ENCODE data around the gene TOGARAM1. TPM values are rescaled to one million over a fixed set of nuclear protein-coding genes. Genes with fewer than 3 reads are reported as not detected.

Gene TOGARAM1
- total RNA-seq, 1 donor from 2014 or later = 14.7 TPM

- no peak overlapping the region for H3K4me3 ChIP-seq (ENCODE audit: insufficient read depth, low read depth, low read length)
These were observed 156.6 kb downstream of the TOGARAM1 start for GRCh38 chr14:45118594-45118993.

GRCh38 chr14:45120096-45120495 is 158.1 kb downstream of the TOGARAM1 start:
- H3K27ac ChIP-seq (ENCODE audit: low read depth, low read length) = no peak overlapping the region
- FAIRE-seq (no peak), DNase-seq (ENCODE audit: low read depth) (no peak)
- Mint-ChIP-seq H3K9me3 (ENCODE audit: unreplicated experiment) (no peaks in the 10 kb centered on the region), H3K4me1 (ENCODE audit: low read depth, unreplicated experiment) (no peaks in the 10 kb centered on the region), H3K27ac (ENCODE audit: unreplicated experiment) (no peak overlapping the region), H3K36me3 (ENCODE audit: low read depth, unreplicated experiment) (peaks cover 11% of the 10 kb centered on the region), H3K27me3 (ENCODE audit: low read depth, unreplicated experiment) (no peaks in the 10 kb centered on the region), H3K4me3 (ENCODE audit: unreplicated experiment) (no peak overlapping the region)
- H4K20me1 ChIP-seq (ENCODE audit: insufficient read depth, low read length) = peaks cover 4% of the 10 kb centered on the region
- H3K27me3 ChIP-seq (ENCODE audit: insufficient read depth, low read length) = no peaks in the 10 kb centered on the region
- TF ChIP-seq EZH2 (IDR thresholded peaks at IDR 0.05; ENCODE audit: insufficient read depth, low read length) (no peak), CTCF (IDR thresholded peaks at IDR 0.05; ENCODE audit: insufficient read depth, low read depth, low read length) (no peak)
- H3K9ac ChIP-seq (ENCODE audit: low read length) = no peak overlapping the region
- H3K4me3 ChIP-seq (ENCODE audit: insufficient read depth, low read depth, low read length) = no peak overlapping the region
- H3K4me2 ChIP-seq (ENCODE audit: low read length) = no peak overlapping the region
- peaks cover 6% of the 10 kb centered on the region for H3K79me2 ChIP-seq (ENCODE audit: insufficient read depth, low read length)
- no peaks in the 10 kb centered on the region for H3K4me1 ChIP-seq (ENCODE audit: insufficient read depth, low read length)
- H3K9me3 ChIP-seq (ENCODE audit: insufficient read depth, low read depth, low read length) = no peaks in the 10 kb centered on the region
- H2AFZ ChIP-seq (ENCODE audit: low read depth, low read length) = no peak overlapping the region
- H3K36me3 ChIP-seq (ENCODE audit: insufficient read depth, low read length) = peaks cover 55% of the 10 kb centered on the region

More at GRCh38 chr14:45118594-45118993, 156.6 kb downstream of the TOGARAM1 start:
- H2AFZ ChIP-seq (ENCODE audit: low read depth, low read length) = no peak overlapping the region
- H3K4me1 ChIP-seq (ENCODE audit: insufficient read depth, low read length) = no peaks in the 10 kb centered on the region
- Mint-ChIP-seq H3K27me3 (ENCODE audit: low read depth, unreplicated experiment) (no peaks in the 10 kb centered on the region), H3K36me3 (ENCODE audit: low read depth, unreplicated experiment) (peaks cover 9% of the 10 kb centered on the region), H3K4me1 (ENCODE audit: low read depth, unreplicated experiment) (peaks cover 2% of the 10 kb centered on the region), H3K27ac (ENCODE audit: unreplicated experiment) (no peak overlapping the region), H3K4me3 (ENCODE audit: unreplicated experiment) (no peak overlapping the region), H3K9me3 (ENCODE audit: unreplicated experiment) (no peaks in the 10 kb centered on the region)
- H3K4me2 ChIP-seq (ENCODE audit: low read length) = no peak overlapping the region
- H3K9ac ChIP-seq (ENCODE audit: low read length) = no peak overlapping the region
- FAIRE-seq (no peak), DNase-seq (ENCODE audit: low read depth) (no peak)
- H3K79me2 ChIP-seq (ENCODE audit: insufficient read depth, low read length) = peaks cover 3% of the 10 kb centered on the region
- TF ChIP-seq CTCF (IDR thresholded peaks at IDR 0.05; ENCODE audit: insufficient read depth, low read depth, low read length) (no peak), EZH2 (IDR thresholded peaks at IDR 0.05; ENCODE audit: insufficient read depth, low read length) (no peak)
- no peaks in the 10 kb centered on the region for H3K27me3 ChIP-seq (ENCODE audit: insufficient read depth, low read length)
- H3K36me3 ChIP-seq (ENCODE audit: insufficient read depth, low read length) = peaks cover 59% of the 10 kb centered on the region
- peaks cover 2% of the 10 kb centered on the region for H4K20me1 ChIP-seq (ENCODE audit: insufficient read depth, low read length)
- no peak overlapping the region for H3K27ac ChIP-seq (ENCODE audit: low read depth, low read length)
- H3K9me3 ChIP-seq (ENCODE audit: insufficient read depth, low read depth, low read length) = no peaks in the 10 kb centered on the region

GRCh38 chr14:45123271-45123670 is 161.3 kb downstream of the TOGARAM1 start:
- Mint-ChIP-seq H3K27ac (ENCODE audit: unreplicated experiment) (no peak overlapping the region), H3K4me3 (ENCODE audit: unreplicated experiment) (no peak overlapping the region), H3K27me3 (ENCODE audit: low read depth, unreplicated experiment) (no peaks in the 10 kb centered on the region), H3K36me3 (ENCODE audit: low read depth, unreplicated experiment) (peaks cover 11% of the 10 kb centered on the region), H3K4me1 (ENCODE audit: low read depth, unreplicated experiment) (no peaks in the 10 kb centered on the region), H3K9me3 (ENCODE audit: unreplicated experiment) (no peaks in the 10 kb centered on the region)
- H3K4me1 ChIP-seq (ENCODE audit: insufficient read depth, low read length) = no peaks in the 10 kb centered on the region
- peaks cover 41% of the 10 kb centered on the region for H3K36me3 ChIP-seq (ENCODE audit: insufficient read depth, low read length)
- H3K79me2 ChIP-seq (ENCODE audit: insufficient read depth, low read length) = peaks cover 15% of the 10 kb centered on the region
- FAIRE-seq (no peak), DNase-seq (ENCODE audit: low read depth) (no peak)
- H3K9me3 ChIP-seq (ENCODE audit: insufficient read depth, low read depth, low read length) = no peaks in the 10 kb centered on the region
- no peaks in the 10 kb centered on the region for H3K27me3 ChIP-seq (ENCODE audit: insufficient read depth, low read length)
- H3K4me2 ChIP-seq (ENCODE audit: low read length) = no peak overlapping the region
- H3K9ac ChIP-seq (ENCODE audit: low read length) = no peak overlapping the region
- TF ChIP-seq CTCF (IDR thresholded peaks at IDR 0.05; ENCODE audit: insufficient read depth, low read depth, low read length) (no peak), EZH2 (IDR thresholded peaks at IDR 0.05; ENCODE audit: insufficient read depth, low read length) (no peak)
- no peak overlapping the region for H3K27ac ChIP-seq (ENCODE audit: low read depth, low read length)
- H2AFZ ChIP-seq (ENCODE audit: low read depth, low read length) = no peak overlapping the region
- peaks cover 4% of the 10 kb centered on the region for H4K20me1 ChIP-seq (ENCODE audit: insufficient read depth, low read length)
- H3K4me3 ChIP-seq (ENCODE audit: insufficient read depth, low read depth, low read length) = no peak overlapping the region

Measured in astrocyte (in vitro differentiated cells and primary cell).